Suprapubic skin (tissue), 4 donors: ENCODE results near the gene B4GALT4. TPM values are rescaled to one million over a fixed set of nuclear protein-coding genes. Genes with fewer than 3 reads are reported as not detected.

ENCODE experiments used
- DNase-seq, 2 donors: peaks; one replicate each; pipeline ENCODE4 v3.0.0-alpha.2; 2019; ENCODE audit warnings: low spot score in 2 of 2
- H3K27ac ChIP-seq: fragments of 200-600 bp; sonication (generic); one replicate; pipeline ENCODE4 v1.5.1; 2019
- H3K27me3 ChIP-seq: fragments of 200-600 bp; sonication (generic); one replicate; pipeline ENCODE4 v1.5.1; 2019
- H3K36me3 ChIP-seq: fragments of 200-600 bp; sonication (generic); one replicate; pipeline ENCODE4 v1.5.1; 2019
- H3K4me1 ChIP-seq: fragments of 200-600 bp; sonication (generic); one replicate; pipeline ENCODE4 v1.5.1; 2019
- H3K4me3 ChIP-seq: fragments of 200-600 bp; sonication (generic); one replicate; pipeline ENCODE4 v1.5.1; 2019; ENCODE audit warnings: mild to moderate bottlenecking
- H3K9me3 ChIP-seq: fragments of 200-600 bp; sonication (generic); one replicate; pipeline ENCODE4 v1.5.1; 2019
- CTCF ChIP-seq, 2 donors: fragments of 200-600 bp in 1 of 2; fragments of 450-650 bp in 1 of 2; sonication (generic) in 1 of 2; IDR thresholded peaks; one replicate each; pipeline ENCODE4 v1.5.1; 2016 to 2019; ENCODE audit warnings: antibody characterized with exemption in 2 of 2, mild to moderate bottlenecking in 1 of 2, moderate library complexity in 1 of 2
- EP300 ChIP-seq: sonication (generic); formaldehyde crosslinking; IDR thresholded peaks from one replicate; pipeline ENCODE4 v1.6.1; 2017; ENCODE audit warnings: antibody characterized with exemption
- POLR2A ChIP-seq, 2 donors: fragments of 450-650 bp; IDR thresholded peaks; one replicate each; pipeline ENCODE4 v1.6.1; 2017; ENCODE audit warnings: antibody characterized with exemption in 2 of 2, mild to moderate bottlenecking in 2 of 2, moderate library complexity in 2 of 2
- POLR2AphosphoS5 ChIP-seq, 3 donors: sonication (generic); formaldehyde crosslinking; IDR thresholded peaks; one replicate each; pipeline ENCODE4 v1.6.1; 2017; ENCODE audit warnings: antibody characterized with exemption in 3 of 3
- WGBS: methylation state at CpG from one replicate; pipeline ENCODE4 v1.1.5; 2018; 5-methylcytosine and 5-hydroxymethylcytosine counted together
- total RNA-seq, 4 donors: library from RNA; depleted of rRNA; stranded (reverse); fragments of >200 nt; gene quantifications; one replicate each; pipeline ENCODE4 v1.1.0, GENCODE V29; 2016

Gene B4GALT4
- total RNA-seq, 4 donors from 2014 or later, result 13.6 to 19.4 (median 16.1) TPM

GRCh38 chr3:119235151-119235550, 5.5 kb downstream of the B4GALT4 start:
- 41% methylated on average over 1 of the region's 1 CpG for WGBS
- peaks cover 19% of the 10 kb centered on the region for H3K4me1 ChIP-seq
- no peaks in the 10 kb centered on the region for H3K27me3 ChIP-seq
- H3K9me3 ChIP-seq, result no peaks in the 10 kb centered on the region
- no peak overlapping the region for H3K27ac ChIP-seq
- H3K4me3 ChIP-seq, result no peak overlapping the region
- DNase-seq, result no peak
- TF ChIP-seq CTCF (IDR thresholded peaks at IDR 0.05) (no peak), POLR2AphosphoS5 (IDR thresholded peaks at IDR 0.05) (no peak), EP300 (no peak), POLR2A (IDR thresholded peaks at IDR 0.05) (no peak)
- peaks cover 37% of the 10 kb centered on the region for H3K36me3 ChIP-seq

GRCh38 chr3:119234610-119235009, 6.1 kb downstream of the B4GALT4 start:
- DNase-seq, result no peak
- Histone ChIP-seq H3K36me3 (peaks cover 40% of the 10 kb centered on the region), H3K27ac (no peak overlapping the region), H3K9me3 (no peaks in the 10 kb centered on the region), H3K4me3 (no peak overlapping the region), H3K4me1 (peaks cover 14% of the 10 kb centered on the region), H3K27me3 (no peaks in the 10 kb centered on the region)
- TF ChIP-seq POLR2A (IDR thresholded peaks at IDR 0.05) (no peak), POLR2AphosphoS5 (IDR thresholded peaks at IDR 0.05) (no peak), CTCF (IDR thresholded peaks at IDR 0.05) (no peak), EP300 (no peak)
- 56% methylated on average over 1 of the region's 1 CpG for WGBS

GRCh38 chr3:119230745-119231144, 9.9 kb downstream of the B4GALT4 start:
- Histone ChIP-seq H3K4me3 (no peak overlapping the region), H3K9me3 (no peaks in the 10 kb centered on the region), H3K27ac (no peak overlapping the region), H3K36me3 (peaks cover 67% of the 10 kb centered on the region), H3K27me3 (no peaks in the 10 kb centered on the region), H3K4me1 (no peaks in the 10 kb centered on the region)
- no peak for DNase-seq
- no peak for TF ChIP-seq EP300

- Histone ChIP-seq H3K9me3 (no peaks in the 10 kb centered on the region), H3K27ac (no peak overlapping the region), H3K4me3 (no peak overlapping the region), H3K27me3 (no peaks in the 10 kb centered on the region), H3K36me3 (peaks cover 60% of the 10 kb centered on the region), H3K4me1 (no peaks in the 10 kb centered on the region)
- 95% methylated on average over 7 of the region's 7 CpGs for WGBS
- TF ChIP-seq POLR2AphosphoS5 (IDR thresholded peaks at IDR 0.05), result no peak
- TF ChIP-seq EP300, result no peak
- TF ChIP-seq CTCF (IDR thresholded peaks at IDR 0.05), result no peak
- TF ChIP-seq POLR2A (IDR thresholded peaks at IDR 0.05), result no peak
- no peak for DNase-seq
Measured at GRCh38 chr3:119230071-119230470, 10.6 kb downstream of the B4GALT4 start.

GRCh38 chr3:119229190-119229589, 11.5 kb downstream of the B4GALT4 start:
- H3K36me3 ChIP-seq, result peaks cover 54% of the 10 kb centered on the region
- H3K27me3 ChIP-seq, result no peaks in the 10 kb centered on the region
- no peak overlapping the region for H3K27ac ChIP-seq
- DNase-seq, result no peak
- WGBS, result 94% methylated on average over 7 of the region's 7 CpGs
- TF ChIP-seq POLR2AphosphoS5 (IDR thresholded peaks at IDR 0.05), result no peak
- TF ChIP-seq CTCF (IDR thresholded peaks at IDR 0.05), result no peak
- TF ChIP-seq EP300, result no peak
- no peak for TF ChIP-seq POLR2A (IDR thresholded peaks at IDR 0.05)
- no peaks in the 10 kb centered on the region for H3K9me3 ChIP-seq
- H3K4me3 ChIP-seq, result no peak overlapping the region
- no peaks in the 10 kb centered on the region for H3K4me1 ChIP-seq
